Measurements from ENCODE around the gene ANKRD33. TPM values are rescaled to one million over a fixed set of nuclear protein-coding genes. Genes with fewer than 3 reads are reported as not detected.

Gene ANKRD33
- total RNA-seq, 1 experiment from 2014 or later = not detected

- no peak for TF ChIP-seq CTCF (IDR thresholded peaks at IDR 0.05; ENCODE audit: unreplicated experiment)
- H3K4me1 Mint-ChIP-seq (ENCODE audit: insufficient read depth, unreplicated experiment) = peaks cover 5% of the 10 kb centered on the region
- no peaks in the 10 kb centered on the region for H3K36me3 Mint-ChIP-seq (ENCODE audit: insufficient read depth, unreplicated experiment)
- no peak overlapping the region for H3K4me3 Mint-ChIP-seq (ENCODE audit: unreplicated experiment)
- ChIA-PET CTCF (interaction anchor here (1.1 kb wide), 1 partner anchor 40 kb away, joined by 3 read pairs; no protein-coding TSS in a partner anchor), POLR2A (interaction anchor here (0.6 kb wide), 1 partner anchor 918 kb away, joined by 3 read pairs; the partner anchor contains the start of gene KRT79)
- intact Hi-C loops (cut with micrococcal nuclease) = no loop called here
- no peak overlapping the region for H3K27ac Mint-ChIP-seq (ENCODE audit: low read depth, unreplicated experiment)
- BruUV-seq (replicated peaks) = no TSS peak
- no peaks in the 10 kb centered on the region for H3K9me3 Mint-ChIP-seq (ENCODE audit: unreplicated experiment)
- no peak for DNase-seq (ENCODE audit: unreplicated experiment)
- H3K27me3 Mint-ChIP-seq (ENCODE audit: insufficient read depth, unreplicated experiment) = no peaks in the 10 kb centered on the region
Observed at GRCh38 chr12:51915951-51916350, 28.0 kb downstream of the ANKRD33 start.

- no peaks in the 10 kb centered on the region for H3K9me3 Mint-ChIP-seq (ENCODE audit: unreplicated experiment)
- no TSS peak for BruUV-seq (replicated peaks)
- no peak overlapping the region for H3K4me3 Mint-ChIP-seq (ENCODE audit: unreplicated experiment)
- H3K27me3 Mint-ChIP-seq (ENCODE audit: insufficient read depth, unreplicated experiment) = no peaks in the 10 kb centered on the region
- no peak overlapping the region for H3K27ac Mint-ChIP-seq (ENCODE audit: low read depth, unreplicated experiment)
- H3K36me3 Mint-ChIP-seq (ENCODE audit: insufficient read depth, unreplicated experiment) = no peaks in the 10 kb centered on the region
- DNase-seq (ENCODE audit: unreplicated experiment) = no peak
- H3K4me1 Mint-ChIP-seq (ENCODE audit: insufficient read depth, unreplicated experiment) = peaks cover 4% of the 10 kb centered on the region
- ChIA-PET POLR2A (no interaction called here), CTCF (interaction anchor here (0.8 to 1.2 kb wide), 3 partner anchors 9 to 53 kb away, joined by 3 to 4 read pairs (median 3); no protein-coding TSS in a partner anchor)
- TF ChIP-seq CTCF (IDR thresholded peaks at IDR 0.05; ENCODE audit: unreplicated experiment) = no peak
- intact Hi-C loops (cut with micrococcal nuclease) = no loop called here
Observed at GRCh38 chr12:51917041-51917590, 29.2 kb downstream of the ANKRD33 start.

- no peak for TF ChIP-seq CTCF (IDR thresholded peaks at IDR 0.05; ENCODE audit: unreplicated experiment)
- intact Hi-C loops (cut with micrococcal nuclease) = no loop called here
- Mint-ChIP-seq H3K27ac (ENCODE audit: low read depth, unreplicated experiment) (no peak overlapping the region), H3K27me3 (ENCODE audit: insufficient read depth, unreplicated experiment) (no peaks in the 10 kb centered on the region), H3K36me3 (ENCODE audit: insufficient read depth, unreplicated experiment) (no peaks in the 10 kb centered on the region), H3K4me1 (ENCODE audit: insufficient read depth, unreplicated experiment) (no peaks in the 10 kb centered on the region), H3K4me3 (ENCODE audit: unreplicated experiment) (no peak overlapping the region), H3K9me3 (ENCODE audit: unreplicated experiment) (no peaks in the 10 kb centered on the region)
- ChIA-PET CTCF (interaction anchor here (0.6 to 1.2 kb wide), 3 partner anchors 9 to 108 kb away, joined by 3 to 4 read pairs (median 3); no protein-coding TSS in a partner anchor), POLR2A (no interaction called here)
- DNase-seq (ENCODE audit: unreplicated experiment) = no peak
- BruUV-seq (replicated peaks) = no TSS peak
Observed at GRCh38 chr12:51917746-51918453, 30.0 kb downstream of the ANKRD33 start.

- BruUV-seq (replicated peaks) = no TSS peak
- Mint-ChIP-seq H3K4me3 (ENCODE audit: unreplicated experiment) (no peak overlapping the region), H3K36me3 (ENCODE audit: insufficient read depth, unreplicated experiment) (no peaks in the 10 kb centered on the region), H3K27ac (ENCODE audit: low read depth, unreplicated experiment) (no peak overlapping the region), H3K27me3 (ENCODE audit: insufficient read depth, unreplicated experiment) (no peaks in the 10 kb centered on the region), H3K9me3 (ENCODE audit: unreplicated experiment) (no peaks in the 10 kb centered on the region), H3K4me1 (ENCODE audit: insufficient read depth, unreplicated experiment) (peaks cover 5% of the 10 kb centered on the region)
- CTCF ChIA-PET = no interaction called here
- no peak for TF ChIP-seq CTCF (IDR thresholded peaks at IDR 0.05; ENCODE audit: unreplicated experiment)
- DNase-seq (ENCODE audit: unreplicated experiment) = no peak
- intact Hi-C loops (cut with micrococcal nuclease) = no loop called here
- POLR2A ChIA-PET = no interaction called here
Observed at GRCh38 chr12:51920046-51920445, 32.1 kb downstream of the ANKRD33 start.
